CD4-positive, alpha-beta T cell treated with Interleukin-4 for 4 hours (primary cell): ENCODE results near the gene CCNYL1.
A peak's percentile ranks its signal among the peaks of the same experiment; 100 is the strongest.
"Not testable (repeated sequence)": the region's sequence is repeated elsewhere in the genome, so short reads cannot be mapped to it uniquely, and the experiment has no call there.

Experiments
- DNase-seq: peaks from one replicate; pipeline ENCODE4 v3.0.0-alpha.2; 2020

Gene CCNYL1

GRCh38 chr2:207698301-207698700, 13.1 kb upstream of the CCNYL1 start:
- DNase-seq, result no peak

- no peak for DNase-seq
These were observed 7.4 kb upstream of the CCNYL1 start for GRCh38 chr2:207704078-207704477.

GRCh38 chr2:207704671-207705070, 6.8 kb upstream of the CCNYL1 start:
- no peak for DNase-seq

DNA sequence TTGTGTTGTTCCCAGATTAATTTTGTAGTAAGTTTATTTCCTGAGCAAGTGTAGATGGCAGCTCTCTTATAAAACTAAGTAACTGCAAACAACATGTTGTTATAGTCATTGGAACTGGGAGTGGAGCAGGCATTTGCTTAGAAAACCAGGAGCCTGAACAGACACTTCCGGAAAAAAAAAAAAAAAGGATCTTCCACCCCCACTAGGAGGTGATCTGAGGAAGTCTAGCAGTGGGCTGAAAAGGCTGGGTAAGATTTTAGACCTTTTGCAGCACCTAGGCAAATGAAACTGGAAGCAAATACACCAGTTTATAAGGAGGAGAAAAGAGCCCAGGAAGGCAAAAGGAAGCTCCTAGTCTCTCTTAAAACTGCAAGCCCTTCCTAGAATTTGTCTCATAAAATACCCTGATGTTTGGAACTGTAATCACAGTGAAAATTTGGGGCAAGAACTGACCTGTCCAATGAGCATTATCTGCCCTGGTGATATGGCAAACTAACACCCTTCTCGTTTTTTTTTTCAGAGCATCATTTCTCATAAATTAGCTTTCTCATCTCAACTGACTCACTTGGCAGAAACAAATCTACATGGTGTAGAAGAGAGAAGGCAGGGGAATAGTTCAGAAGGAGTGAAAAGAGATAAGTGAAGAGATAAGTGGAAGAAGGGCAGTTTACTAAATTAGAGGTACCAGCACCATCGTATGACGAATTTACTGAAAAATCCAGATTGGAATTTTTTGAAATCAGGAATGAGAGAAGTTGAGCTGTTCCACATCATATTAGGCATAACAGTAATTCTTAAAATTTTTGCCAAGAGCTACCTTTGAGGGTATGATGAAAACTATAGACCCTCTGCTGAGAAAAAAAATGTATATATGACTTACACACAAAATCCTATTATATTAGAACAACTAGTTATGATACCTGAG, 4.2 kb upstream of the CCNYL1 start:
- DNase-seq, result no peak

- peak; percentile 31 for DNase-seq
These were observed 500 bp downstream of the CCNYL1 start for GRCh38 chr2:207711750-207712530.

DNA sequence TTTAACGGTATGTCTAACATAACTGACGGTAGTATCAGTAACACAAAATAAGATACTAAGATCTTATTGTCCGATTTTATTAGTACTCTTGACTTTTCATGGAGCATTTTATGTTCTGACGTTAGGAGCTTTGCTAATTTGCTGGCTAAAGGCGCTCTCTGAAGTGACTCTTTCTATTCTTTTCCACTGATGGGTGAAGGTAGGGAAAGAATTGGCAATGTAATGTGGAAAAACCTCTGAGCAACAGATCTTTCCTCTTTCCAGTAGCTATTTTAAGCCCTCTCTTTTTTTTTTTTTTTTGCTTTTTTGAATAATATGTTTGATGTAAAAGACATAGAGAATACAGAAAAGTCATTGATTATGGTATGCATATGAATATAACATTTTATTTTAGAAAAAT, 4.6 kb downstream of the CCNYL1 start:
- DNase-seq, result no peak

GRCh38 chr2:207718521-207718920, 7.1 kb downstream of the CCNYL1 start:
- DNase-seq, result no peak

- DNase-seq, result no peak
These were observed 7.6 kb downstream of the CCNYL1 start for GRCh38 chr2:207719008-207719407.

DNA sequence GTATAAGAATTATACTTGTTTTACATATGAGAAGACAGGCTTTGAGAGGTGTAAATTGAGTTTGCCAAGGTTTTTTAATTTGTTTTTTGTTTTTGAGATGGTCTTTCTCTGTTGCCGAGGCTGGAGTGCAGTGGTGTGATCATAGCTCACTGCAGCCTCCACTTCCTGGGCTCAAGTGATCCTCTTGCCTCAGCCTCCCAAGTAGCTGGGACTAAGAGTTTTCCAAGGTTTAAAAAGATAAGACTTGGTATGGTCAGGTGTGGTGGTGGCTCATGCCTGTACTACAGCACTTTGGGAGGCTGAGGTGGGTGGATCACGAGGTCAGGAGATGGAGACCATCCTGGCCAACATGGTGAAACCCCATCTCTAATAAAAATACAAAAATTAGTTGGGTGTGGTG, 8.2 kb downstream of the CCNYL1 start:
- not testable (repeated sequence) for DNase-seq

GRCh38 chr2:207720517-207721187, 9.2 kb downstream of the CCNYL1 start:
- no peak for DNase-seq

- no peak for DNase-seq
These were observed 11.5 kb downstream of the CCNYL1 start for GRCh38 chr2:207722773-207723424.

GRCh38 chr2:207723425-207723787, 12.0 kb downstream of the CCNYL1 start:
- DNase-seq, result not testable (repeated sequence)

GRCh38 chr2:207724113-207724512, 12.7 kb downstream of the CCNYL1 start:
- DNase-seq, result no peak

DNA sequence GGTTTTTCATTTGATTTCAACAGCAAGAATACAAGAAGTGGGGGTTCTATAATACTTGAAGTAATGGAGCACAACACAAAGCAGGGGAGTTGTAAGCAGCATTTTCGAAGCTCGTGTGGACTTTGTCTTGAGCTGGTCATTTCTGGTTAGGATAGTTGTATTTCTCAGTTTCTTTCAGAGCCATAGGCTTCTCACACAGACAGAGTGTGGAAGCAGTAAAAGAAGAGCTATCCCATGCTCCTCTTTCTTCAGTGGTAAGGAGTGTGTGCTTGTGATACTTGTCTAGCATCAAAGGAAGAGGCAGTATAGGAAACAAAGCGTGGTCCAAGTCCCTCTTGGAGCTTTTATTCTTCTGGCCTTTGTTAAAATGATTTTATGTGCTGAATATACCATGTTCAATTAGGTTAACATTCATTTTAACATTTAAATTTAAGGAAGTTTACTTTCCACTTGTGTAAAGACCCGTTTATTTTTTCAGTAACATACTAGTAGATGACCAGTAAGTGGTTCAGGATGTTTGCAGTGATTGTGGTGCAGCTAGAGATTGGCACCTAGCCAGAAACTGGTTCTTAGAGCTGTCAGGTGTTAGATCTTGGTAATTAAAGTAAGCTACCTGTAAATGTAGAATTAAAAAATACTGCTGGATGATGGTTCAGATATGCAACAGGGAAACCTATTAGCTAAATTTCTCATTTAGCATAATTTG, 14.6 kb downstream of the CCNYL1 start:
- peak; percentile 14 for DNase-seq

- no peak for DNase-seq
These were observed 15.8 kb downstream of the CCNYL1 start for GRCh38 chr2:207727261-207727660.

- no peak for DNase-seq
These were observed 18.1 kb downstream of the CCNYL1 start for GRCh38 chr2:207729465-207729998.

- DNase-seq, result no peak
These were observed 19.7 kb downstream of the CCNYL1 start for GRCh38 chr2:207731138-207731537.

DNA sequence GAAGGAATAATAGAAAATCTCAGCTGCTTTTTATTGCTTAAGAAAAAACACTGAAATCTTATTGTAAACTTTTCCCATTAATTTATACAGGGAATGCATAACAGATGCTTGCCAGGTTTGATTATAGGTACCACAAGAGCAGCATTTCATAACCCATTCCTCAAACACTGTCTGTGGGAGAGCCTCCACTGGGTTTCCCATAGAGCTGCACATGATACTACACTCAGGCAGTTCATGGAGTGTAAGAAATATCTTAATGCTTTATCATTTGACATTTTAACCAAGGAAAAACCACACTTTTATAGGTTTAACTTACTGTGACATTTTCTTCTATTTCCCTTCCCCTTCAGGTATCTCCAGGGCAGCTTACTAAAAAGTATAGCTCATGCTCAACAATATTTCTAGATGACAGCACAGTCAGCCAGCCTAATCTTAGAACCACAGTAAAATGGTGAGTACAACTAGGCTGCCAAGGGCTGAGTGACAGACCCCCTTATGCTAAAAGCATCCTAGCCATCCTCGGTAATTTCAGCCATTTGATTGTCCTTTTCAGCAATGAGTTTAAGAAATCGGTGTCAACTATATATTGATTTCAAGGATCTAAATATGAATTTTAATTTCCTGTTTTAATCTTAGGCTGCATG, 22.3 kb downstream of the CCNYL1 start:
- DNase-seq, result no peak

DNA sequence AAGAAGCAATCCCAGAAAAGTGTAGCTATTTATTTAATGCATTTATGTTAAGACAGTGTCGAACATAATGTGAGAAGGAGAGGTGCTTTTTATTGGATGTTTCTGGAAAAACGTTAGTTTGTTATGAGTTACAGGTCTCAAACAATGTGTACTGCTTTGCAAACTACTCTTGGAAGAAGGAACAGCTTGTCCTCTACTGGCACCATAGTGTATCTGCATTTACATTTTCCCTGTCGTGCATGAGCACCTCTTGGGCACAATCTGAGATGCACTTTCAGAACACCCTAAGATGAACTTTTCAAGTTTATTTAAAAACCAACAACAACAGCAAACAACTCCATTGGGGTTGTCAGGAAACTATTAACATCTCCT, 22.8 kb downstream of the CCNYL1 start:
- DNase-seq, result no peak

DNA sequence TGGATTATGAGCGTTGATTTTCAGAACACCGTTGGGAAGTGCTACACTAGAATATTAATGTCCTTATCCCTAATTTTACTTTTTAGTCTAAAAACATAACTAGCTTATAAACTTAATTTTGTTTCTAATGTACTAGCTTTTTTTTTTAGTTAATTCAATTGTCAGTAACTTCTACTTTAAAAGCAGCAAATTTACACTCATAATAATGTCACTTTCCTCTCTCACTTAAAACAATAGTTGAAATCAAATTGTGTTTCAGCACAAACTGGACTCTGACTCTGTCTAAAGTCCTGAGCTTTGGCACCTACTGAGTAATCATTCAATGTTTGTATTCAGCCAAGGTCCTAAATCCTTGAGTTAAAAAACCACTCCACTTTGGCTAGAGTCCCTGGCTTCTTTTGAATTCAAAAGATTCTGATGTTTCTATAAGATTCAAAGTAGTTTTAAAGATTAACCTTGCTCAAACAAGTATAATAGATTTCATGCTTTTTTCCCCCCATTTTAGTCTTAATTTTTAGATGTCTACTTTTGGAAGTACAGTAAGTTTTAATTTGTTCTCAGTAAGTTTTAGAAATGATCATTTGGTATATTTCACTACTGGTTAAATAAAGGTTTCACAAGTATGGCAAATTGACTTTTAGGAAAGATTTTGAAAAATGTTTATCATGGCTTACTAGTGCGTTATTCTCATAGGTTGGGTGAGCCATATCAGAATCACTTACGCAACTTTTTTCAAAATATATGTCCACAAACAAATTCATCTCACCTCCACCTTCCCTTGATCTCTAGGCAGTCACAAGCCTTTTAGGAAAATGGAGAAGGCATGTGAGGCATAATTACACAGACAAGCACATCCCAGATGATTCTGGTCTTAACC, 23.4 kb downstream of the CCNYL1 start:
- no peak for DNase-seq

DNA sequence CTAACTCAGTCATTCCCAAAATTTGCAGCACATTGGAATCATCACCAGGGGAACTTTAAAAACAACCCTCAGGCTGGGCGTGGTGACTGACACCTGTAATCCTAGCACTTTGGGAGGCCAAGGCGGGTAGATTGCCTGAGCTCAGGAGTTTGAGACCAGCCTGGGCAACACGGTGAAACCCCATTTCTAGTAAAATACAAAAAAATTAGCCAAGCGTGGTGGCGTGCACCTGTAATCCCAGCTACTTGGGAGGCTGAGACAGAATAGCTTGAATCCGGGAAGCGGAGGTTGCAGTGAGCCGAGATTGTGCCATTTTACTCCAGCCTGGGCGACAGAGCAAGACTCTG, 24.0 kb downstream of the CCNYL1 start:
- DNase-seq, result not testable (repeated sequence)
